PFSK-1 (cell line): ENCODE results near the gene DCAF8.

Experiments used
- FOXP2 ChIP-seq: optimal IDR thresholded peaks from 2 replicates; pipeline ENCODE3; 2011; ENCODE audit warnings: borderline replicate concordance, control low read depth, inconsistent platforms; ENCODE audit not compliant: insufficient read depth; ENCODE audit errors: extremely low read length, extremely low read depth
- POLR2AphosphoS5 ChIP-seq: IDR thresholded peaks from 2 replicates; pipeline ENCODE4 v1.6.1; 2012; ENCODE audit warnings: low read depth, mild to moderate bottlenecking, control low read depth, low read length, moderate library complexity
- SIN3A ChIP-seq: IDR thresholded peaks from 2 replicates; pipeline ENCODE4 v1.6.1; 2012; ENCODE audit warnings: mild to moderate bottlenecking, low read length, moderate library complexity, borderline replicate concordance; ENCODE audit not compliant: insufficient read depth
- TAF1 ChIP-seq: IDR thresholded peaks from 2 replicates; pipeline ENCODE4 v1.6.1; 2012; ENCODE audit warnings: low read length, control low read depth, borderline replicate concordance; ENCODE audit not compliant: insufficient read depth
- TF ChIP-seq, protein P1 (sequence below), 2 experiments: IDR thresholded peaks; 2 replicates each; pipeline versions ENCODE4 v1.6.1 to v1.8.0; 2011 to 2012; ENCODE audit warnings: low read depth in 2 of 2, low read length in 2 of 2, control low read depth in 1 of 2, inconsistent platforms in 1 of 2, mild to moderate bottlenecking in 1 of 2, moderate library complexity in 1 of 2; ENCODE audit not compliant: insufficient read depth in 1 of 2

Gene DCAF8

DNA sequence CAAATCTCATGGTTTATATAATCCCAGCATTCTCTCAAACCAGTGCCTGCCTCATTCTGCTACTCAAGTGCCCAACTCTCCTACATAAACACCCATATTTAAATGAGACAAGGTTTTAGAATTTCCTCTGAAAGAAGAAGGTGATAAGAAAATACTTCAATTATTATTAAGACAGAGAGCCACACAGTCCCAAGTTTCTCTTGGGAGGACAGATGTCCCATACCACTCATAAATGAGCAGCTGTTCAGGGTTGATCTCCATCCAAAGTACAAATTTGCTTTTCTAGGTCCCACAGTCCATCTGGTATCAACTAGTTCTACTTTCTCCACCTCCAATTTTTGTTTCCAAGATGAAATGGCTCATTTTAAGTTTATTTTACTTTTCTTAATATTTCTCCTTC lies 11.3 kb downstream of the DCAF8 start:
- TF ChIP-seq, protein P1, sequence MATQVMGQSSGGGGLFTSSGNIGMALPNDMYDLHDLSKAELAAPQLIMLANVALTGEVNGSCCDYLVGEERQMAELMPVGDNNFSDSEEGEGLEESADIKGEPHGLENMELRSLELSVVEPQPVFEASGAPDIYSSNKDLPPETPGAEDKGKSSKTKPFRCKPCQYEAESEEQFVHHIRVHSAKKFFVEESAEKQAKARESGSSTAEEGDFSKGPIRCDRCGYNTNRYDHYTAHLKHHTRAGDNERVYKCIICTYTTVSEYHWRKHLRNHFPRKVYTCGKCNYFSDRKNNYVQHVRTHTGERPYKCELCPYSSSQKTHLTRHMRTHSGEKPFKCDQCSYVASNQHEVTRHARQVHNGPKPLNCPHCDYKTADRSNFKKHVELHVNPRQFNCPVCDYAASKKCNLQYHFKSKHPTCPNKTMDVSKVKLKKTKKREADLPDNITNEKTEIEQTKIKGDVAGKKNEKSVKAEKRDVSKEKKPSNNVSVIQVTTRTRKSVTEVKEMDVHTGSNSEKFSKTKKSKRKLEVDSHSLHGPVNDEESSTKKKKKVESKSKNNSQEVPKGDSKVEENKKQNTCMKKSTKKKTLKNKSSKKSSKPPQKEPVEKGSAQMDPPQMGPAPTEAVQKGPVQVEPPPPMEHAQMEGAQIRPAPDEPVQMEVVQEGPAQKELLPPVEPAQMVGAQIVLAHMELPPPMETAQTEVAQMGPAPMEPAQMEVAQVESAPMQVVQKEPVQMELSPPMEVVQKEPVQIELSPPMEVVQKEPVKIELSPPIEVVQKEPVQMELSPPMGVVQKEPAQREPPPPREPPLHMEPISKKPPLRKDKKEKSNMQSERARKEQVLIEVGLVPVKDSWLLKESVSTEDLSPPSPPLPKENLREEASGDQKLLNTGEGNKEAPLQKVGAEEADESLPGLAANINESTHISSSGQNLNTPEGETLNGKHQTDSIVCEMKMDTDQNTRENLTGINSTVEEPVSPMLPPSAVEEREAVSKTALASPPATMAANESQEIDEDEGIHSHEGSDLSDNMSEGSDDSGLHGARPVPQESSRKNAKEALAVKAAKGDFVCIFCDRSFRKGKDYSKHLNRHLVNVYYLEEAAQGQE (IDR thresholded peaks at IDR 0.05; ENCODE audit: insufficient read depth in 1 of 2, low read depth in 2 of 2, low read length in 2 of 2): no peak
- TF ChIP-seq TAF1 (no peak), SIN3A (no peak)

DNA sequence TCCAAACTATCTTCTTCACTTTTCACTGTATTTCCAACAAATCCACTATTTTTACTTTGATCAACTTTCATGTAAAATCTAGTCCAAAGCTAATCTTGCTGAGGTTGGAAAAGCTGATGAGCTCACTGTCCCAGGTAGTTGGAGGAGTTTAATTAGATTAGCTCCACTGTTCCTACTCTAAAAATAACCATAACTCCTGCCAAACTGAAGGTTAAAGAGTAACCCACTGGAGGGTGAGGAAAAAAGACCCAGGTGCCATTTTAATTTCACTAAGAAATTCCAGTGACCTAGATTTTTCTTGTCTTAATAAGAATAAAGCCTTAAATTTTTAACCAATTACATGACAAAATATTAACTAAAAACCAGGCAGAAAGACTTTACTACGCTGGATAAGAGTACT lies 15.3 kb downstream of the DCAF8 start:
- no peak for TF ChIP-seq FOXP2
- no peak for TF ChIP-seq SIN3A

DNA sequence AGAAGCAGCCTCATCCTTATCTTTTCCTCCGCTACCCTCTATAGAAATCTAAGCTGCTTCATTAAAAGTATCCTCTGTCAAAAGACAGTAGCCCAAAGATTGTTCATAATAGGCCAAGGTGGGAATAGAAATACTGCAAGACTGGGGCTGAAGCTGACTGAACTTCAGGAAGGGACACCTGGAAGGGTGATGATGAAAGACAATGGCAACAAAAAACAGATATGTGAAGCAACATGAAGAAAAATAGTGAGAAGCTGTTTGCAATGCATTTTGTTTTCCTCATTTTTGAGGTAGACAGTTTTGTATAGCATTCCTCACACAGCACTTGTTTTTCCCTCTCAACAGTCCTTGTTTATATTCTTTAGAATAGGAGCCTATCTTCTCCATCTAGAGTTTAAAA lies 16.9 kb downstream of the DCAF8 start:
- TF ChIP-seq SIN3A: no peak
- TF ChIP-seq, protein P1 (IDR thresholded peaks at IDR 0.05; ENCODE audit: insufficient read depth in 1 of 2, low read depth in 2 of 2, low read length in 2 of 2): no peak
- no peak for TF ChIP-seq TAF1
- no peak for TF ChIP-seq POLR2AphosphoS5
- TF ChIP-seq FOXP2: no peak

DNA sequence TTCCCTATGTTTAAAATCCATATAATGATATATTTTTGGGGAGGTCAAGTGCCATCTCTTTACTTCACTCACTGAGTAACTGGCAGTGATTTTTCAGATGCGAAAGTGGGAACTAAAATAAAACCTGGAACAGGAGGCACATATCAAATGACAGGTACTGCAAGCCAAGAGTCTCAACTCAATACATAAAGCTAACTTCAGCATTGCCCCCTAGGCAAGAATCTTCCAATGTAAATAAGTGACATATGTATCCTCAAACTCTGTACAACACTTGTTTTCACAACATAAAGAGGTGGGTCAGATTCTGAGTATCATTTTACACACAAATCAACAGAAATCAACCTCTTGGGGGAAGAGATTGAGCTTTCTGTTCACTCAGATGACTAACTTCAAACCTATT lies 18.1 kb downstream of the DCAF8 start:
- TF ChIP-seq SIN3A (no peak), POLR2AphosphoS5 (no peak), FOXP2 (no peak), TAF1 (no peak)
- TF ChIP-seq, protein P1 (IDR thresholded peaks at IDR 0.05; ENCODE audit: insufficient read depth in 1 of 2, low read depth in 2 of 2, low read length in 2 of 2): no peak

DNA sequence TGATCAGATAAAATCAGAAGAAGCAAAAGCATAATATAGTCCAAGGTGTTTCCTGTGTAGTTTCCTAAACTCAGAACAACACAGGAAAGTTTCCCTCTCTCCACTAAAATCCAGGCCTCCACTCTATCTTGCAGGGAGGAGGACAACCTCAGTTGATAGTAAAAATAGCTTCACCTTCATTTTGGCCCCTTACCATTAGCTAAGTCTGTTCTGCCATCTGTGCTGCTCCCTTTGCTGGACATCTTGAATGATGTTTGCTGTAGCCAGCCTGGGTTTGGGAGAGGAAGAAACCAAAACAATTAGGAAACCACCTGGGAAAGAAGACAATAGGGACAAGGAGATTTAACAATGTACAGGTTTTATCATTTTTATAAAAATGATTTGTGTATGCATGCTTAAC lies 18.6 kb downstream of the DCAF8 start:
- TF ChIP-seq SIN3A: no peak
- TF ChIP-seq, protein P1 (IDR thresholded peaks at IDR 0.05; ENCODE audit: insufficient read depth in 1 of 2, low read depth in 2 of 2, low read length in 2 of 2): no peak
- no peak for TF ChIP-seq POLR2AphosphoS5
- TF ChIP-seq FOXP2: no peak
- TF ChIP-seq TAF1: no peak
